Central memory CD8-positive, alpha-beta T cell (primary cell): ENCODE data around the gene ZNF100.
A peak's percentile ranks its signal among the peaks of the same experiment; 100 is the strongest.
"Not testable (repeated sequence)": the region's sequence is repeated elsewhere in the genome, so short reads cannot be mapped to it uniquely, and the experiment has no call there.

ENCODE experiments used
- ATAC-seq: fragments of 150-1000 bp; cut with Tn5 transposase; replicated peaks from 2 replicates; pipeline ENCODE4 v1.10.0; 2022; ENCODE audit warnings: mild to moderate bottlenecking, moderate FRiP score, moderate number of reproducible peaks; ENCODE audit not compliant: poor library complexity, severe bottlenecking; ENCODE audit errors: extremely low read depth
- DNase-seq, 2 donors: peaks; one replicate each; pipeline ENCODE4 v3.0.0; 2021; ENCODE audit warnings: low spot score in 2 of 2
- H3K27ac Mint-ChIP-seq: one replicate; pipeline ENCODE4 v1.8.0; 2022; ENCODE audit warnings: low read depth, mild to moderate bottlenecking, moderate library complexity, mixed read lengths
- H3K27me3 Mint-ChIP-seq: one replicate; pipeline ENCODE4 v1.8.0; 2022; ENCODE audit warnings: mixed read lengths
- H3K36me3 Mint-ChIP-seq: one replicate; pipeline ENCODE4 v1.8.0; 2022; ENCODE audit warnings: mild to moderate bottlenecking, moderate library complexity, mixed read lengths; ENCODE audit not compliant: insufficient read depth
- H3K4me1 Mint-ChIP-seq: one replicate; pipeline ENCODE4 v1.8.0; 2022; ENCODE audit warnings: mixed read lengths
- H3K4me3 Mint-ChIP-seq: one replicate; pipeline ENCODE4 v1.8.0; 2022; ENCODE audit warnings: mild to moderate bottlenecking, moderate library complexity, mixed read lengths
- H3K9me3 Mint-ChIP-seq: one replicate; pipeline ENCODE4 v1.8.0; 2022; ENCODE audit warnings: mixed read lengths

The ZNF100 gene

DNA sequence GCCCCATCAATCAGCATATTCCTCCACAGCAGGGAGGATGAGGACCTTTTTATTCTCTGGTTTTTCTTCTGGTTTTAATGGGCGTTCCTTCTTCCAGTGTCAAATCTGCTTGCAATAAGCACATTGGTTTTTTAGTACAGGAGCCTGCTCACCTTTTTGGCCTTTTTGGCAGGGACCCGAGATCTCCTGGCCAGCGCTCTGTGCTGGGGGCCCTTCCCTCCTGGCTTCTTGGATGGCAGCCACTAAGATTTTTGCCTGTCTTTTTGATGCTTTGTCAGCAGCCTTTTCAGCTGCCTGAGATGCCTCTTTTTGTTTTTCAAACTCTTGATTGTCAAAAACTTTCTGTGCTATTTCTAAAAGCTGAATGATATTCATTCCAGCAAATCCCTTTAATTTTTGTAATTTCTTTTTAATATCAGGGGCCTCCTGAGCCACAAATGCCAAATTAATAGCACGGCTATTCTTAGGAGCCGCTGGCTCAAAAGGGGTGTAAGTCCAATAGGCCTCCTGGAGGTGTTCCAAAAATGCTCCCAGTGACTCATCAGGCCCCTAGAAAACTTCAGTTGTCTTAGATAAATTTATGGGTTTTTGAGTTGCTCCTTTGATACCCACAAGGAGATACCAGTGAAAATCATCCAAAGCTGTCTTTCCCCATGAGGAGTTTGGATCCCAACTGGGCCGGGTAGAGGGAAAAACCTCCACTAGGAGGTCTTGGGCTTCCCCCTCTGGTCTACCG is 73.0 kb downstream of the ZNF100 start:
- ATAC-seq = no peak
- Mint-ChIP-seq H3K4me3 (no peak overlapping the region), H3K27me3 (peaks cover 27% of the 10 kb centered on the region), H3K9me3 (no peaks in the 10 kb centered on the region), H3K4me1 (no peaks in the 10 kb centered on the region), H3K27ac (no peak overlapping the region), H3K36me3 (no peaks in the 10 kb centered on the region)
- DNase-seq = no peak

DNA sequence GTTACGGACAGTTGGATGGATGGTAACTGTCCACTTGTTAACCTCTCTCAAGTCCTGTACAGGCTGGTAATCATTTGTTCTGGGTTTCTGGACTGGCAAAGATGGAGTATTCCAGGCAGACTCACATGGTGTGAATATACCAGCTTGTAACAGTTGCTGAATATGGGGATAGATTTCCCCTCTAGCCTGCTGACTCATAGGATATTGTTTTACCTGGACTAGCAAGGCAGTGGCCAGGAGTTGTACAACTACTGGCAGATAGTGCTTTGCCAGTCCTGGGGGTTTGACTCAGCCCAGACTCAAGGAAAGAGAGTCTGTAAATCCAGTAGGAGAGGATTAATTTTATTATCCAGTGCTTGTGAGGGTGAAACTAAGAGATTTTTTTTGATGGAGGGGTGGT is 74.0 kb downstream of the ZNF100 start:
- Mint-ChIP-seq H3K36me3 (peaks cover 2% of the 10 kb centered on the region), H3K4me3 (no peak overlapping the region), H3K9me3 (no peaks in the 10 kb centered on the region), H3K27ac (no peak overlapping the region), H3K27me3 (peaks cover 27% of the 10 kb centered on the region), H3K4me1 (no peaks in the 10 kb centered on the region)
- ATAC-seq (no peak), DNase-seq (no peak)

GRCh38 chr19:21691661-21692060 is 75.7 kb downstream of the ZNF100 start:
- no peak for ATAC-seq
- Mint-ChIP-seq H3K27me3 (peaks cover 20% of the 10 kb centered on the region), H3K27ac (no peak overlapping the region), H3K36me3 (peaks cover 2% of the 10 kb centered on the region), H3K4me1 (no peaks in the 10 kb centered on the region), H3K4me3 (no peak overlapping the region), H3K9me3 (no peaks in the 10 kb centered on the region)
- no peak for DNase-seq

DNA sequence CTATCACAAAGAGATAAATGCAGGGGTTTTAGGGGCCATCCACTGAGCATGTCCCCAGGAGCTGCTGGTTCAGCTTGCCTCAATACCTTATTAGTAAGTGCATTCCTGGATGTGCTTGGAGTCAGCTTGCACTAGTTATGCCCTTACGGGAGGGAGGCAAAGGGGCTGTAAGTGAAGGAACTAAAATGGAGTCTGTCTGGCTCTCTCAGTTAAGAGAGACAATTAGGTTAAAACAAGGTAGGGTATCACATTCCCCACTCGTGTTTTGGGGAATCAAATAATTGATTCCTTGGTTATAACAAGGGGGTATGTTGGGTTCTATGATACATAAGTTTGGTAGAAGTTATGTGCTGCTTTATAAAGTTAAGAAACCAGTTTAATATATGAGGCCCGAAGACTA is 78.9 kb downstream of the ZNF100 start:
- Mint-ChIP-seq H3K4me1 (no peaks in the 10 kb centered on the region), H3K36me3 (peaks cover 2% of the 10 kb centered on the region), H3K9me3 (no peaks in the 10 kb centered on the region), H3K4me3 (no peak overlapping the region), H3K27ac (no peak overlapping the region), H3K27me3 (no peaks in the 10 kb centered on the region)
- DNase-seq = no peak
- ATAC-seq = no peak

- Mint-ChIP-seq H3K4me1 (peaks cover 5% of the 10 kb centered on the region), H3K36me3 (no peaks in the 10 kb centered on the region), H3K9me3 (peaks cover 6% of the 10 kb centered on the region), H3K27me3 (peaks cover 38% of the 10 kb centered on the region), H3K27ac (no peak overlapping the region), H3K4me3 (no peak overlapping the region)
- DNase-seq = no peak
- ATAC-seq = no peak
Measured at GRCh38 chr19:21680671-21681070, 86.7 kb downstream of the ZNF100 start.

GRCh38 chr19:21680026-21680425 is 87.4 kb downstream of the ZNF100 start:
- H3K9me3 Mint-ChIP-seq = peaks cover 6% of the 10 kb centered on the region
- H3K36me3 Mint-ChIP-seq = no peaks in the 10 kb centered on the region

GRCh38 chr19:21677696-21678418 is 89.5 kb downstream of the ZNF100 start:
- Mint-ChIP-seq H3K4me1 (peaks cover 5% of the 10 kb centered on the region), H3K27ac (no peak overlapping the region), H3K4me3 (peak overlapping the region; percentile 25), H3K27me3 (peaks cover 38% of the 10 kb centered on the region), H3K9me3 (peaks cover 6% of the 10 kb centered on the region), H3K36me3 (no peaks in the 10 kb centered on the region)
- ATAC-seq (no peak), DNase-seq (no peak)

More at GRCh38 chr19:21680026-21680425, 87.4 kb downstream of the ZNF100 start:
- no peak overlapping the region for H3K4me3 Mint-ChIP-seq
- H3K27me3 Mint-ChIP-seq = peaks cover 38% of the 10 kb centered on the region
- ATAC-seq (no peak), DNase-seq (no peak)
- peaks cover 5% of the 10 kb centered on the region for H3K4me1 Mint-ChIP-seq
- H3K27ac Mint-ChIP-seq = no peak overlapping the region

DNA sequence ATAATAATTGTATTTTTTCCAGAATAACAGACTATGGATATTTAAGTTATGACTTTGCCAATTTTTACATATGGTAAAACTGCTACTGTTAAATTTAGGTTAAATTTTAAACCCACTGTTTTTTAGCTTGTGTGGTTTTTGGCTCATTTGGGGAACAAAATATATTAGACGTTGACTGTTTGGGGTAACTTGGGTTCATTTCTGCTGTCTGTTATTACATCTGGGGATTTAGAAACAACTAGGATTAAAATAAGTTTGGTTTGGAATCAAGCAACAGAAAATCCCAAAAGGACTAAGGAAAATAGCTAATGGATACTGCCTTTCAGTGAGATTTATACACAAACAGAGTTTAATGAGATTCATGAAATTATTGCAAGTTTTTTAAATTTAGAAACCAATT is 92.9 kb downstream of the ZNF100 start:
- no peaks in the 10 kb centered on the region for H3K36me3 Mint-ChIP-seq
- H3K9me3 Mint-ChIP-seq = no peaks in the 10 kb centered on the region
- H3K27me3 Mint-ChIP-seq = peaks cover 37% of the 10 kb centered on the region
- DNase-seq = no peak
- no peak overlapping the region for H3K4me3 Mint-ChIP-seq
- no peak overlapping the region for H3K27ac Mint-ChIP-seq
- peaks cover 5% of the 10 kb centered on the region for H3K4me1 Mint-ChIP-seq
- ATAC-seq = no peak

- H3K27ac Mint-ChIP-seq, H3K36me3 Mint-ChIP-seq, DNase-seq, ATAC-seq, H3K4me1 Mint-ChIP-seq, H3K4me3 Mint-ChIP-seq, H3K9me3 Mint-ChIP-seq: not testable (repeated sequence)
- peaks cover 28% of the 10 kb centered on the region for H3K27me3 Mint-ChIP-seq
Measured at GRCh38 chr19:21673479-21673878, 93.9 kb downstream of the ZNF100 start.
